Astrocyte (in vitro differentiated cells and primary cell): ENCODE data around the gene LINGO3. TPM values are rescaled to one million over a fixed set of nuclear protein-coding genes. Genes with fewer than 3 reads are reported as not detected.
"Not testable (repeated sequence)": the region's sequence is repeated elsewhere in the genome, so short reads cannot be mapped to it uniquely, and the experiment has no call there.

Experiments used
- DNase-seq: peaks from one replicate; pipeline ENCODE4 v3.0.0-alpha.2; 2010; ENCODE audit warnings: low read depth
- FAIRE-seq: peaks from 2 replicates; lab custom pipeline; 2011; peaks lifted over from hg19 to GRCh38; lab: Jason Lieb, UNC
- H2AFZ ChIP-seq: 2 replicates; pipeline ENCODE4 v1.6.0; 2012; ENCODE audit warnings: low read depth, low read length, inconsistent platforms
- H3K27ac ChIP-seq: 2 replicates; pipeline ENCODE4 v1.5.1; 2011; ENCODE audit warnings: low read depth, low read length, inconsistent platforms
- H3K27me3 ChIP-seq: 2 replicates; pipeline ENCODE4 v1.6.0; 2011; ENCODE audit warnings: low read length, inconsistent platforms; ENCODE audit not compliant: insufficient read depth
- H3K36me3 ChIP-seq: 2 replicates; pipeline ENCODE4 v1.5.1; 2011; ENCODE audit warnings: low read length, inconsistent platforms; ENCODE audit not compliant: insufficient read depth
- H3K4me1 ChIP-seq: 2 replicates; pipeline ENCODE4 v1.5.1; 2011; ENCODE audit warnings: low read length, inconsistent platforms; ENCODE audit not compliant: insufficient read depth
- H3K4me2 ChIP-seq: 2 replicates; pipeline ENCODE4 v1.6.0; 2012; ENCODE audit warnings: low read length, inconsistent platforms
- H3K4me3 ChIP-seq: 2 replicates; pipeline ENCODE4 v1.5.1; 2011; ENCODE audit warnings: low read depth, mild to moderate bottlenecking, low read length, inconsistent platforms; ENCODE audit not compliant: insufficient read depth
- H3K79me2 ChIP-seq: 2 replicates; pipeline ENCODE4 v1.6.0; 2012; ENCODE audit warnings: mild to moderate bottlenecking, low read length, inconsistent platforms; ENCODE audit not compliant: insufficient read depth
- H3K9ac ChIP-seq: 2 replicates; pipeline ENCODE4 v1.6.0; 2012; ENCODE audit warnings: mild to moderate bottlenecking, low read length, inconsistent platforms
- H3K9me3 ChIP-seq: 2 replicates; pipeline ENCODE4 v1.5.1; 2012; ENCODE audit warnings: low read depth, mild to moderate bottlenecking, low read length, inconsistent platforms; ENCODE audit not compliant: insufficient read depth
- H4K20me1 ChIP-seq: 2 replicates; pipeline ENCODE4 v1.6.0; 2012; ENCODE audit warnings: low read length, inconsistent platforms; ENCODE audit not compliant: insufficient read depth
- H3K27ac Mint-ChIP-seq: one replicate; pipeline ENCODE4 v1.8.0; 2021; ENCODE audit warnings: mild to moderate bottlenecking, mixed read lengths; ENCODE audit not compliant: unreplicated experiment
- H3K27me3 Mint-ChIP-seq: one replicate; pipeline ENCODE4 v1.8.0; 2021; ENCODE audit warnings: low read depth, mixed read lengths; ENCODE audit not compliant: unreplicated experiment
- H3K36me3 Mint-ChIP-seq: one replicate; pipeline ENCODE4 v1.8.0; 2021; ENCODE audit warnings: low read depth, mixed read lengths; ENCODE audit not compliant: unreplicated experiment
- H3K4me1 Mint-ChIP-seq: one replicate; pipeline ENCODE4 v1.8.0; 2021; ENCODE audit warnings: low read depth, mixed read lengths; ENCODE audit not compliant: unreplicated experiment
- H3K4me3 Mint-ChIP-seq: one replicate; pipeline ENCODE4 v1.8.0; 2021; ENCODE audit warnings: mild to moderate bottlenecking, moderate library complexity, mixed read lengths; ENCODE audit not compliant: unreplicated experiment
- H3K9me3 Mint-ChIP-seq: one replicate; pipeline ENCODE4 v1.8.0; 2021; ENCODE audit warnings: mild to moderate bottlenecking, mixed read lengths; ENCODE audit not compliant: unreplicated experiment
- EZH2 ChIP-seq: IDR thresholded peaks from 2 replicates; pipeline ENCODE4 v1.6.1; 2012; ENCODE audit warnings: mild to moderate bottlenecking, low read length, inconsistent platforms; ENCODE audit not compliant: insufficient read depth
- total RNA-seq: library from RNA; stranded (reverse); gene quantifications from 2 replicates; pipeline ENCODE4 v1.2.1, GENCODE V29; 2021
- TF ChIP-seq, protein P1 (sequence below): IDR thresholded peaks from 2 replicates; pipeline ENCODE4 v1.5.1; 2011; ENCODE audit warnings: low read depth, mild to moderate bottlenecking, inconsistent platforms, low read length, moderate library complexity; ENCODE audit not compliant: insufficient read depth

Gene LINGO3
- total RNA-seq, 1 donor from 2014 or later: not detected

- no peak for DNase-seq
- FAIRE-seq: no peak
- Mint-ChIP-seq H3K4me1 (no peaks in the 10 kb centered on the region), H3K4me3 (no peak overlapping the region), H3K36me3 (no peaks in the 10 kb centered on the region), H3K27me3 (no peaks in the 10 kb centered on the region), H3K9me3 (no peaks in the 10 kb centered on the region), H3K27ac (no peak overlapping the region)
- Histone ChIP-seq H3K4me1 (no peaks in the 10 kb centered on the region), H4K20me1 (peaks cover 4% of the 10 kb centered on the region), H3K36me3 (peaks cover 7% of the 10 kb centered on the region), H3K4me3 (no peak overlapping the region), H3K9ac (no peak overlapping the region), H3K27me3 (no peaks in the 10 kb centered on the region), H2AFZ (no peak overlapping the region), H3K9me3 (no peaks in the 10 kb centered on the region), H3K79me2 (no peaks in the 10 kb centered on the region), H3K4me2 (no peak overlapping the region), H3K27ac (no peak overlapping the region)
- TF ChIP-seq, protein P1, sequence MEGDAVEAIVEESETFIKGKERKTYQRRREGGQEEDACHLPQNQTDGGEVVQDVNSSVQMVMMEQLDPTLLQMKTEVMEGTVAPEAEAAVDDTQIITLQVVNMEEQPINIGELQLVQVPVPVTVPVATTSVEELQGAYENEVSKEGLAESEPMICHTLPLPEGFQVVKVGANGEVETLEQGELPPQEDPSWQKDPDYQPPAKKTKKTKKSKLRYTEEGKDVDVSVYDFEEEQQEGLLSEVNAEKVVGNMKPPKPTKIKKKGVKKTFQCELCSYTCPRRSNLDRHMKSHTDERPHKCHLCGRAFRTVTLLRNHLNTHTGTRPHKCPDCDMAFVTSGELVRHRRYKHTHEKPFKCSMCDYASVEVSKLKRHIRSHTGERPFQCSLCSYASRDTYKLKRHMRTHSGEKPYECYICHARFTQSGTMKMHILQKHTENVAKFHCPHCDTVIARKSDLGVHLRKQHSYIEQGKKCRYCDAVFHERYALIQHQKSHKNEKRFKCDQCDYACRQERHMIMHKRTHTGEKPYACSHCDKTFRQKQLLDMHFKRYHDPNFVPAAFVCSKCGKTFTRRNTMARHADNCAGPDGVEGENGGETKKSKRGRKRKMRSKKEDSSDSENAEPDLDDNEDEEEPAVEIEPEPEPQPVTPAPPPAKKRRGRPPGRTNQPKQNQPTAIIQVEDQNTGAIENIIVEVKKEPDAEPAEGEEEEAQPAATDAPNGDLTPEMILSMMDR: no peak
- no peak for TF ChIP-seq EZH2
These were observed 42.7 kb upstream of the LINGO3 start for GRCh38 chr19:2350656-2351055.

GRCh38 chr19:2349818-2350217 is 41.9 kb upstream of the LINGO3 start:
- not testable (repeated sequence) for H3K9me3 ChIP-seq, H3K27me3 ChIP-seq, H3K27ac Mint-ChIP-seq, H3K4me2 ChIP-seq, H3K9ac ChIP-seq, H2AFZ ChIP-seq, H4K20me1 ChIP-seq, H3K36me3 Mint-ChIP-seq, FAIRE-seq, H3K4me3 Mint-ChIP-seq, H3K4me1 ChIP-seq, H3K4me1 Mint-ChIP-seq, H3K79me2 ChIP-seq, DNase-seq, H3K27me3 Mint-ChIP-seq, H3K9me3 Mint-ChIP-seq, H3K36me3 ChIP-seq, H3K4me3 ChIP-seq, H3K27ac ChIP-seq

GRCh38 chr19:2345794-2346663 is 38.1 kb upstream of the LINGO3 start:
- no peak overlapping the region for H3K27ac Mint-ChIP-seq
- peaks cover 4% of the 10 kb centered on the region for H4K20me1 ChIP-seq
- FAIRE-seq (no peak), DNase-seq (no peak)
- peaks cover 7% of the 10 kb centered on the region for H3K36me3 ChIP-seq
- no peak overlapping the region for H2AFZ ChIP-seq
- H3K27ac ChIP-seq: no peak overlapping the region
- H3K9me3 Mint-ChIP-seq: no peaks in the 10 kb centered on the region
- no peak overlapping the region for H3K4me2 ChIP-seq
- H3K79me2 ChIP-seq: no peaks in the 10 kb centered on the region
- no peaks in the 10 kb centered on the region for H3K36me3 Mint-ChIP-seq
- TF ChIP-seq, protein P1: no peak
- TF ChIP-seq EZH2: no peak
- H3K9me3 ChIP-seq: no peaks in the 10 kb centered on the region
- H3K27me3 Mint-ChIP-seq: no peaks in the 10 kb centered on the region
- H3K4me3 ChIP-seq: no peak overlapping the region
- H3K4me1 Mint-ChIP-seq: no peaks in the 10 kb centered on the region
- H3K4me3 Mint-ChIP-seq: no peak overlapping the region
- H3K27me3 ChIP-seq: no peaks in the 10 kb centered on the region
- no peaks in the 10 kb centered on the region for H3K4me1 ChIP-seq
- H3K9ac ChIP-seq: no peak overlapping the region
